H9 (cell line): Measurements from ENCODE around the gene CNDP2. TPM values are rescaled to one million over a fixed set of nuclear protein-coding genes. Genes with fewer than 3 reads are reported as not detected.

Experiments used
- DNase-seq: peaks from one replicate; pipeline ENCODE4 v3.0.0-alpha.2; 2017
- H2AFZ ChIP-seq: one replicate; pipeline ENCODE4 v1.6.1; 2013; ENCODE audit warnings: mild to moderate bottlenecking, low read length, control low read depth, moderate library complexity
- H2AK5ac ChIP-seq: 2 replicates; pipeline ENCODE4 v1.6.1; 2013; ENCODE audit warnings: low read length, control low read depth, mixed read lengths; ENCODE audit not compliant: insufficient read length
- H2BK120ac ChIP-seq: one replicate; pipeline ENCODE4 v1.6.1; 2013; ENCODE audit warnings: low read depth, mild to moderate bottlenecking, low read length, control low read depth, inconsistent platforms; ENCODE audit not compliant: poor library complexity, severe bottlenecking
- H2BK12ac ChIP-seq: 2 replicates; pipeline ENCODE4 v1.6.1; 2013; ENCODE audit warnings: low read length, control low read depth, mixed read lengths, low read depth; ENCODE audit not compliant: insufficient read length
- H2BK15ac ChIP-seq: 2 replicates; pipeline ENCODE4 v1.6.1; 2013; ENCODE audit warnings: low read depth, low read length, control low read depth
- H2BK20ac ChIP-seq: one replicate; pipeline ENCODE4 v1.6.1; 2013; ENCODE audit warnings: low read depth, mild to moderate bottlenecking, low read length, control low read depth, inconsistent platforms; ENCODE audit not compliant: poor library complexity, severe bottlenecking
- H2BK5ac ChIP-seq: 2 replicates; pipeline ENCODE4 v1.6.1; 2013; ENCODE audit warnings: low read length, control low read depth, mixed read lengths; ENCODE audit not compliant: insufficient read length
- H3K14ac ChIP-seq: 2 replicates; pipeline ENCODE4 v1.6.1; 2013; ENCODE audit warnings: low read length, control low read depth; ENCODE audit not compliant: insufficient read depth
- H3K18ac ChIP-seq: 2 replicates; pipeline ENCODE4 v1.6.1; 2013; ENCODE audit warnings: low read depth, mild to moderate bottlenecking, mixed read lengths, low read length, control low read depth; ENCODE audit not compliant: insufficient read length
- H3K23ac ChIP-seq: 2 replicates; pipeline ENCODE4 v1.6.1; 2013; ENCODE audit warnings: low read length, control low read depth, mixed read lengths, low read depth; ENCODE audit not compliant: insufficient read length
- H3K23me2 ChIP-seq: 2 replicates; pipeline ENCODE4 v1.6.1; 2013; ENCODE audit warnings: low read depth, mild to moderate bottlenecking, mixed read lengths, low read length, control low read depth; ENCODE audit not compliant: insufficient read length, poor library complexity, severe bottlenecking
- H3K27ac ChIP-seq: 2 replicates; pipeline ENCODE4 v1.5.1; 2013; ENCODE audit warnings: low read length, control low read depth, mixed read lengths, low read depth; ENCODE audit not compliant: insufficient read length
- H3K27me3 ChIP-seq: 2 replicates; pipeline ENCODE4 v1.6.1; 2013; ENCODE audit warnings: low read length, control low read depth, inconsistent platforms; ENCODE audit not compliant: insufficient read depth
- H3K4ac ChIP-seq: 2 replicates; pipeline ENCODE4 v1.6.1; 2013; ENCODE audit warnings: low read depth, mild to moderate bottlenecking, control low read depth, inconsistent platforms, low read length, moderate library complexity
- H3K4me1 ChIP-seq: 2 replicates; pipeline ENCODE4 v1.6.1; 2013; ENCODE audit warnings: low read length, control low read depth, inconsistent platforms; ENCODE audit not compliant: insufficient read depth
- H3K4me2 ChIP-seq: 2 replicates; pipeline ENCODE4 v1.6.1; 2013; ENCODE audit warnings: low read length, control low read depth, mixed read lengths; ENCODE audit not compliant: insufficient read length, insufficient read depth
- H3K56ac ChIP-seq: 2 replicates; pipeline ENCODE4 v1.6.1; 2013; ENCODE audit warnings: low read depth, mild to moderate bottlenecking, mixed read lengths, low read length, control low read depth; ENCODE audit not compliant: insufficient read length
- H3K79me1 ChIP-seq: 2 replicates; pipeline ENCODE4 v1.6.1; 2013; ENCODE audit warnings: low read depth, mild to moderate bottlenecking, moderate library complexity, low read length, control low read depth, inconsistent platforms; ENCODE audit not compliant: insufficient read depth, poor library complexity, severe bottlenecking
- H3K79me2 ChIP-seq: 2 replicates; pipeline ENCODE4 v1.6.1; 2013; ENCODE audit warnings: low read length, control low read depth, inconsistent platforms; ENCODE audit not compliant: insufficient read depth
- H3K9ac ChIP-seq: 2 replicates; pipeline ENCODE4 v1.6.1; 2013; ENCODE audit warnings: low read length, control low read depth, mixed read lengths; ENCODE audit not compliant: insufficient read length; ENCODE audit errors: extremely low read depth
- H3K9me3 ChIP-seq: one replicate; pipeline ENCODE4 v1.6.1; 2013; ENCODE audit warnings: low read depth, low read length, inconsistent platforms; ENCODE audit not compliant: control insufficient read depth
- H3T11ph ChIP-seq: one replicate; pipeline ENCODE4 v1.6.1; 2013; ENCODE audit warnings: mild to moderate bottlenecking, low read length, control low read depth, inconsistent platforms
- H4K20me1 ChIP-seq: one replicate; pipeline ENCODE4 v1.6.1; 2013; ENCODE audit not compliant: control insufficient read depth, insufficient read length, insufficient read depth
- H4K5ac ChIP-seq: 2 replicates; pipeline ENCODE4 v1.6.1; 2013; ENCODE audit warnings: low read depth, mild to moderate bottlenecking, mixed read lengths, low read length, control low read depth; ENCODE audit not compliant: insufficient read length
- H4K8ac ChIP-seq: replicated peaks from 2 replicates; pipeline ENCODE4 v1.6.1; 2013; ENCODE audit warnings: low read length, control low read depth, mixed read lengths, low read depth; ENCODE audit not compliant: insufficient read length
- H4K91ac ChIP-seq: 2 replicates; pipeline ENCODE4 v1.6.1; 2013; ENCODE audit warnings: low read depth, mild to moderate bottlenecking, moderate library complexity, mixed read lengths, low read length, control low read depth; ENCODE audit not compliant: insufficient read length
- H3K27ac Mint-ChIP-seq, 3 experiments: 2 replicates in 2 of 3; 3 replicates in 1 of 3; pipeline ENCODE4 v1.8.0; 2020 to 2021; ENCODE audit warnings: mixed read lengths in 3 of 3, mild to moderate bottlenecking in 1 of 3, moderate library complexity in 1 of 3
- H3K27me3 Mint-ChIP-seq: 2 replicates; pipeline ENCODE4 v1.8.0; 2021; ENCODE audit warnings: low read depth, mild to moderate bottlenecking, moderate library complexity, mixed read lengths
- H3K36me3 Mint-ChIP-seq, 3 experiments: 2 replicates in 2 of 3; 3 replicates in 1 of 3; pipeline ENCODE4 v1.8.0; 2020 to 2021; ENCODE audit warnings: low read depth in 3 of 3, mixed read lengths in 3 of 3; ENCODE audit not compliant: insufficient read depth in 1 of 3
- H3K4me1 Mint-ChIP-seq, 2 experiments: 2 replicates each; pipeline ENCODE4 v1.8.0; 2020; ENCODE audit warnings: mixed read lengths in 2 of 2
- H3K4me3 Mint-ChIP-seq, 2 experiments: 2 replicates in 1 of 2; 3 replicates in 1 of 2; pipeline ENCODE4 v1.8.0; 2020 to 2021; ENCODE audit warnings: mild to moderate bottlenecking in 2 of 2, mixed read lengths in 2 of 2, moderate library complexity in 1 of 2
- H3K9me3 Mint-ChIP-seq, 2 experiments: 2 replicates in 1 of 2; 3 replicates in 1 of 2; pipeline ENCODE4 v1.8.0; 2020; ENCODE audit warnings: mild to moderate bottlenecking in 2 of 2, mixed read lengths in 2 of 2, moderate library complexity in 1 of 2
- WGBS: extraction: QIAGEN DNeasy Blood & Tissue Kit; methylation state at CpG from one replicate; pipeline ENCODE4 v1.1.7; 2013; ENCODE audit warnings: missing lambda C conversion rate, low lambda C conversion rate, mixed read lengths; ENCODE audit not compliant: insufficient read length; ENCODE audit errors: extremely low coverage; 5-methylcytosine and 5-hydroxymethylcytosine counted together
- total RNA-seq: library from RNA; stranded (reverse); gene quantifications from 2 replicates; pipeline ENCODE4 v1.2.1, GENCODE V29; 2021
- TF ChIP-seq, protein P1 (sequence below): fragments of 200-600 bp; sonication (generic); conservative IDR thresholded peaks from 3 replicates; pipeline ENCODE4 v1.8.0; 2021; ENCODE audit warnings: antibody characterized with exemption, mild to moderate bottlenecking

Gene CNDP2
- total RNA-seq, 1 experiment from 2014 or later, result 212 TPM

GRCh38 chr18:74463983-74464382 lies 32.2 kb upstream of the CNDP2 start:
- H2BK15ac ChIP-seq, result no peak overlapping the region
- no peak overlapping the region for H4K5ac ChIP-seq
- H3K9me3 Mint-ChIP-seq, result no peaks in the 10 kb centered on the region
- no peak overlapping the region for H3K4me2 ChIP-seq
- H3K18ac ChIP-seq, result no peak overlapping the region
- H2BK120ac ChIP-seq, result no peak overlapping the region
- no peak for DNase-seq
- WGBS, result no CpG with 5 or more reads among the region's 1 CpG
- no peak overlapping the region for H3K27ac ChIP-seq
- H3T11ph ChIP-seq, result no peak overlapping the region
- TF ChIP-seq, protein P1, sequence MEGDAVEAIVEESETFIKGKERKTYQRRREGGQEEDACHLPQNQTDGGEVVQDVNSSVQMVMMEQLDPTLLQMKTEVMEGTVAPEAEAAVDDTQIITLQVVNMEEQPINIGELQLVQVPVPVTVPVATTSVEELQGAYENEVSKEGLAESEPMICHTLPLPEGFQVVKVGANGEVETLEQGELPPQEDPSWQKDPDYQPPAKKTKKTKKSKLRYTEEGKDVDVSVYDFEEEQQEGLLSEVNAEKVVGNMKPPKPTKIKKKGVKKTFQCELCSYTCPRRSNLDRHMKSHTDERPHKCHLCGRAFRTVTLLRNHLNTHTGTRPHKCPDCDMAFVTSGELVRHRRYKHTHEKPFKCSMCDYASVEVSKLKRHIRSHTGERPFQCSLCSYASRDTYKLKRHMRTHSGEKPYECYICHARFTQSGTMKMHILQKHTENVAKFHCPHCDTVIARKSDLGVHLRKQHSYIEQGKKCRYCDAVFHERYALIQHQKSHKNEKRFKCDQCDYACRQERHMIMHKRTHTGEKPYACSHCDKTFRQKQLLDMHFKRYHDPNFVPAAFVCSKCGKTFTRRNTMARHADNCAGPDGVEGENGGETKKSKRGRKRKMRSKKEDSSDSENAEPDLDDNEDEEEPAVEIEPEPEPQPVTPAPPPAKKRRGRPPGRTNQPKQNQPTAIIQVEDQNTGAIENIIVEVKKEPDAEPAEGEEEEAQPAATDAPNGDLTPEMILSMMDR, result no peak
- H3K56ac ChIP-seq, result no peak overlapping the region
- no peaks in the 10 kb centered on the region for H3K9me3 ChIP-seq
- H3K79me2 ChIP-seq, result no peaks in the 10 kb centered on the region
- no peak overlapping the region for H2AK5ac ChIP-seq
- H3K4me1 Mint-ChIP-seq, result peaks cover 2 to 7% of the 10 kb centered on the region in 2 experiments; a peak in 2 of 4 replicates
- H3K36me3 Mint-ChIP-seq, result no peaks in the 10 kb centered on the region
- H2BK20ac ChIP-seq, result no peak overlapping the region
- peaks cover under 1% of the 10 kb centered on the region; the same call in 1 of the 2 replicates for H3K27me3 ChIP-seq
- H3K79me1 ChIP-seq, result no peaks in the 10 kb centered on the region
- H3K27me3 Mint-ChIP-seq, result peaks cover 29% of the 10 kb centered on the region
- H3K9ac ChIP-seq, result no peak overlapping the region
- H2AFZ ChIP-seq, result no peak overlapping the region
- H3K23ac ChIP-seq, result no peak overlapping the region
- no peaks in the 10 kb centered on the region for H3K4me1 ChIP-seq
- H3K4ac ChIP-seq, result no peak overlapping the region
- H2BK5ac ChIP-seq, result no peak overlapping the region
- H4K20me1 ChIP-seq, result no peaks in the 10 kb centered on the region
- H4K8ac ChIP-seq, result no peak overlapping the region
- H3K14ac ChIP-seq, result no peak overlapping the region
- H3K27ac Mint-ChIP-seq, result no peak overlapping the region
- H3K23me2 ChIP-seq, result no peaks in the 10 kb centered on the region
- H4K91ac ChIP-seq, result no peak overlapping the region
- no peak overlapping the region for H2BK12ac ChIP-seq
- no peak overlapping the region for H3K4me3 Mint-ChIP-seq
